ENCODE results near the gene ARHGEF28.

ARHGEF28 gene

GRCh38 chr5:73897893-73898292 is 271.9 kb downstream of the ARHGEF28 start:
- Histone ChIP-seq H3K27me3 (ENCODE audit: insufficient read depth, poor library complexity, severe bottlenecking) (no peaks in the 10 kb centered on the region), H3K4me3 (replicated peaks; ENCODE audit: insufficient read depth, low read length) (no peak overlapping the region), H3K27ac (replicated peaks) (no peak overlapping the region)
- TF ChIP-seq SPI1 (IDR thresholded peaks at IDR 0.05; ENCODE audit: borderline replicate concordance, low read depth) (no peak), POLR2AphosphoS5 (IDR thresholded peaks at IDR 0.05; ENCODE audit: low read depth) (no peak), GABPA (IDR thresholded peaks at IDR 0.05; ENCODE audit: low read depth) (no peak)
- no peak for DNase-seq (ENCODE audit: low read depth in 1 of 2, low spot score in 1 of 2)

DNA sequence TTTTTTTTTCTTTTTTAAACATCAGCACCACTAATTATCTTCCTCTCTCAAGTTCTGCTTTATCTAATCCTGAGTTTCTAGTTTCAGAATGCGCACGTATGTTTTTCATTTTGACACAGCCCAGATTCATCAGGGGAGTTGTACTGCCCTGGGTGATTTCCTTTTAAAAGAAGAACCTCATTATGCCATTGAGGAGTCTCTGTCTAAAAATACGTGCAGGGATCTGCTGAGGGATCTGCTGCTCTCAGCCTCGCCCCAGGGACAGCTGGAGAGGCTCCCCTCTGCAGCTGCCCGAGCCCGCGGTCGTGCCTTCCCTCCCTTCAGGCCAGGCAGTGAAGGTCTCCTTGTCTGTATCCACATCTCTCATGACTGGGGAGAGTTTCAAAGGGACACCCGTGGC is 273.1 kb downstream of the ARHGEF28 start:
- no peaks in the 10 kb centered on the region for H3K27me3 ChIP-seq (ENCODE audit: insufficient read depth, poor library complexity, severe bottlenecking)
- TF ChIP-seq, protein P1, sequence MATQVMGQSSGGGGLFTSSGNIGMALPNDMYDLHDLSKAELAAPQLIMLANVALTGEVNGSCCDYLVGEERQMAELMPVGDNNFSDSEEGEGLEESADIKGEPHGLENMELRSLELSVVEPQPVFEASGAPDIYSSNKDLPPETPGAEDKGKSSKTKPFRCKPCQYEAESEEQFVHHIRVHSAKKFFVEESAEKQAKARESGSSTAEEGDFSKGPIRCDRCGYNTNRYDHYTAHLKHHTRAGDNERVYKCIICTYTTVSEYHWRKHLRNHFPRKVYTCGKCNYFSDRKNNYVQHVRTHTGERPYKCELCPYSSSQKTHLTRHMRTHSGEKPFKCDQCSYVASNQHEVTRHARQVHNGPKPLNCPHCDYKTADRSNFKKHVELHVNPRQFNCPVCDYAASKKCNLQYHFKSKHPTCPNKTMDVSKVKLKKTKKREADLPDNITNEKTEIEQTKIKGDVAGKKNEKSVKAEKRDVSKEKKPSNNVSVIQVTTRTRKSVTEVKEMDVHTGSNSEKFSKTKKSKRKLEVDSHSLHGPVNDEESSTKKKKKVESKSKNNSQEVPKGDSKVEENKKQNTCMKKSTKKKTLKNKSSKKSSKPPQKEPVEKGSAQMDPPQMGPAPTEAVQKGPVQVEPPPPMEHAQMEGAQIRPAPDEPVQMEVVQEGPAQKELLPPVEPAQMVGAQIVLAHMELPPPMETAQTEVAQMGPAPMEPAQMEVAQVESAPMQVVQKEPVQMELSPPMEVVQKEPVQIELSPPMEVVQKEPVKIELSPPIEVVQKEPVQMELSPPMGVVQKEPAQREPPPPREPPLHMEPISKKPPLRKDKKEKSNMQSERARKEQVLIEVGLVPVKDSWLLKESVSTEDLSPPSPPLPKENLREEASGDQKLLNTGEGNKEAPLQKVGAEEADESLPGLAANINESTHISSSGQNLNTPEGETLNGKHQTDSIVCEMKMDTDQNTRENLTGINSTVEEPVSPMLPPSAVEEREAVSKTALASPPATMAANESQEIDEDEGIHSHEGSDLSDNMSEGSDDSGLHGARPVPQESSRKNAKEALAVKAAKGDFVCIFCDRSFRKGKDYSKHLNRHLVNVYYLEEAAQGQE (IDR thresholded peaks at IDR 0.05; ENCODE audit: insufficient replicate concordance, low read depth) = no peak
- DNase-seq (ENCODE audit: low read depth in 1 of 2, low spot score in 1 of 2) = no peak
- no peak overlapping the region for H3K4me3 ChIP-seq (replicated peaks; ENCODE audit: insufficient read depth, low read length)
- no peak overlapping the region for H3K27ac ChIP-seq (replicated peaks)

GRCh38 chr5:73899916-73900315 is 273.9 kb downstream of the ARHGEF28 start:
- no peak overlapping the region for H3K27ac ChIP-seq (replicated peaks)
- H3K27me3 ChIP-seq (ENCODE audit: insufficient read depth, poor library complexity, severe bottlenecking) = no peaks in the 10 kb centered on the region

GRCh38 chr5:73900566-73900965 is 274.6 kb downstream of the ARHGEF28 start:
- no peak for DNase-seq (ENCODE audit: low read depth in 1 of 2, low spot score in 1 of 2)
- no peak for TF ChIP-seq SPI1 (IDR thresholded peaks at IDR 0.05; ENCODE audit: borderline replicate concordance, low read depth)
- TF ChIP-seq, protein P1 (IDR thresholded peaks at IDR 0.05; ENCODE audit: insufficient replicate concordance, low read depth) = no peak
- H3K27ac ChIP-seq (replicated peaks) = no peak overlapping the region
- H3K4me3 ChIP-seq (replicated peaks; ENCODE audit: insufficient read depth, low read length) = no peak overlapping the region
- no peaks in the 10 kb centered on the region for H3K27me3 ChIP-seq (ENCODE audit: insufficient read depth, poor library complexity, severe bottlenecking)

More at GRCh38 chr5:73899916-73900315, 273.9 kb downstream of the ARHGEF28 start:
- no peak overlapping the region for H3K4me3 ChIP-seq (replicated peaks; ENCODE audit: insufficient read depth, low read length)
- no peak for TF ChIP-seq SPI1 (IDR thresholded peaks at IDR 0.05; ENCODE audit: borderline replicate concordance, low read depth)
- TF ChIP-seq, protein P2, sequence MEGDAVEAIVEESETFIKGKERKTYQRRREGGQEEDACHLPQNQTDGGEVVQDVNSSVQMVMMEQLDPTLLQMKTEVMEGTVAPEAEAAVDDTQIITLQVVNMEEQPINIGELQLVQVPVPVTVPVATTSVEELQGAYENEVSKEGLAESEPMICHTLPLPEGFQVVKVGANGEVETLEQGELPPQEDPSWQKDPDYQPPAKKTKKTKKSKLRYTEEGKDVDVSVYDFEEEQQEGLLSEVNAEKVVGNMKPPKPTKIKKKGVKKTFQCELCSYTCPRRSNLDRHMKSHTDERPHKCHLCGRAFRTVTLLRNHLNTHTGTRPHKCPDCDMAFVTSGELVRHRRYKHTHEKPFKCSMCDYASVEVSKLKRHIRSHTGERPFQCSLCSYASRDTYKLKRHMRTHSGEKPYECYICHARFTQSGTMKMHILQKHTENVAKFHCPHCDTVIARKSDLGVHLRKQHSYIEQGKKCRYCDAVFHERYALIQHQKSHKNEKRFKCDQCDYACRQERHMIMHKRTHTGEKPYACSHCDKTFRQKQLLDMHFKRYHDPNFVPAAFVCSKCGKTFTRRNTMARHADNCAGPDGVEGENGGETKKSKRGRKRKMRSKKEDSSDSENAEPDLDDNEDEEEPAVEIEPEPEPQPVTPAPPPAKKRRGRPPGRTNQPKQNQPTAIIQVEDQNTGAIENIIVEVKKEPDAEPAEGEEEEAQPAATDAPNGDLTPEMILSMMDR (IDR thresholded peaks at IDR 0.05; ENCODE audit: insufficient read depth, low read length) = no peak
- no peak for TF ChIP-seq GABPA (IDR thresholded peaks at IDR 0.05; ENCODE audit: low read depth)
- TF ChIP-seq POLR2AphosphoS5 (IDR thresholded peaks at IDR 0.05; ENCODE audit: low read depth) = no peak
- TF ChIP-seq, protein P1 (IDR thresholded peaks at IDR 0.05; ENCODE audit: insufficient replicate concordance, low read depth) = no peak
- DNase-seq (ENCODE audit: low read depth in 1 of 2, low spot score in 1 of 2) = no peak

GRCh38 chr5:73901043-73901442 is 275.0 kb downstream of the ARHGEF28 start:
- no peak for DNase-seq (ENCODE audit: low read depth in 1 of 2, low spot score in 1 of 2)
- no peak for TF ChIP-seq GABPA (IDR thresholded peaks at IDR 0.05; ENCODE audit: low read depth)
- TF ChIP-seq, protein P1 (IDR thresholded peaks at IDR 0.05; ENCODE audit: insufficient replicate concordance, low read depth) = no peak
- TF ChIP-seq, protein P2 (IDR thresholded peaks at IDR 0.05; ENCODE audit: insufficient read depth, low read length) = no peak
- TF ChIP-seq POLR2AphosphoS5 (IDR thresholded peaks at IDR 0.05; ENCODE audit: low read depth) = no peak
- no peak for TF ChIP-seq SPI1 (IDR thresholded peaks at IDR 0.05; ENCODE audit: borderline replicate concordance, low read depth)
- Histone ChIP-seq H3K27ac (replicated peaks) (no peak overlapping the region), H3K27me3 (ENCODE audit: insufficient read depth, poor library complexity, severe bottlenecking) (no peaks in the 10 kb centered on the region), H3K4me3 (replicated peaks; ENCODE audit: insufficient read depth, low read length) (no peak overlapping the region)

Measured in HL-60 (cell line).